DOHH2 (cell line): ENCODE measurements around the gene FGF5.

Source experiments
- EZH2phosphoT487 ChIP-seq: fragments of 200-600 bp; sonication (generic); IDR thresholded peaks from 2 replicates; pipeline ENCODE4 v1.6.1; 2017; ENCODE audit warnings: borderline replicate concordance, mild to moderate bottlenecking, antibody characterized with exemption, low read length, moderate library complexity, mixed read lengths
- TF ChIP-seq, protein P1 (sequence below): fragments of 200-600 bp; sonication (generic); IDR thresholded peaks from one replicate; pipeline ENCODE4 v1.5.1; 2014; ENCODE audit warnings: antibody characterized with exemption, mild to moderate bottlenecking, low read depth, low read length; ENCODE audit not compliant: poor library complexity, severe bottlenecking

DNA sequence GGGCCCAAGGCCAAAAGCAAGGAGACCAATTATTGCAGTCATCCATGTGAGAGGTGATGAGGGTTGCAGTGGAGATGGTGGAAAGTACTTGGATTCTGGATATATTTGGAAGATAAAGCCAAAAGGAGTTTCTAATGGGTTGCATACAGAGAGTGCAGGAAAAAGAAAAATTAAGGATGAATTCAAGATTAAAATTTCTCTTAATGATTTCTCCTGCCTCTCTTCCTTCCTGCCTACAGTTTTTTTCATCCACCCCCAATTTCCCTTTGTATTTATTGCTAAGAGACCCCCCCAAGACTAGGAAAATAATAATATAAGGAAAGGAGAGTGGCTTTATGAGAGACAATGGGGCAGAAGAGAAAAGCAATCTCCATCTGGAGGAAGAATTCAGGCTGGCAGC lies 8.6 kb upstream of the FGF5 start:
- TF ChIP-seq, protein P1, sequence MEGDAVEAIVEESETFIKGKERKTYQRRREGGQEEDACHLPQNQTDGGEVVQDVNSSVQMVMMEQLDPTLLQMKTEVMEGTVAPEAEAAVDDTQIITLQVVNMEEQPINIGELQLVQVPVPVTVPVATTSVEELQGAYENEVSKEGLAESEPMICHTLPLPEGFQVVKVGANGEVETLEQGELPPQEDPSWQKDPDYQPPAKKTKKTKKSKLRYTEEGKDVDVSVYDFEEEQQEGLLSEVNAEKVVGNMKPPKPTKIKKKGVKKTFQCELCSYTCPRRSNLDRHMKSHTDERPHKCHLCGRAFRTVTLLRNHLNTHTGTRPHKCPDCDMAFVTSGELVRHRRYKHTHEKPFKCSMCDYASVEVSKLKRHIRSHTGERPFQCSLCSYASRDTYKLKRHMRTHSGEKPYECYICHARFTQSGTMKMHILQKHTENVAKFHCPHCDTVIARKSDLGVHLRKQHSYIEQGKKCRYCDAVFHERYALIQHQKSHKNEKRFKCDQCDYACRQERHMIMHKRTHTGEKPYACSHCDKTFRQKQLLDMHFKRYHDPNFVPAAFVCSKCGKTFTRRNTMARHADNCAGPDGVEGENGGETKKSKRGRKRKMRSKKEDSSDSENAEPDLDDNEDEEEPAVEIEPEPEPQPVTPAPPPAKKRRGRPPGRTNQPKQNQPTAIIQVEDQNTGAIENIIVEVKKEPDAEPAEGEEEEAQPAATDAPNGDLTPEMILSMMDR: no peak
- no peak for TF ChIP-seq EZH2phosphoT487
